NCI-H345 treated with DMSO at 0.1 percent for 48 hours (cell line): ENCODE measurements around the gene TMEM140.
"Not testable (repeated sequence)": the region's sequence is repeated elsewhere in the genome, so short reads cannot be mapped to it uniquely, and the experiment has no call there.

Source experiments
- DNase-seq: peaks from one replicate; lab custom pipeline; 2025; ENCODE audit not compliant: unreplicated experiment; lab: John Stamatoyannopoulos, UW

The TMEM140 gene

DNA sequence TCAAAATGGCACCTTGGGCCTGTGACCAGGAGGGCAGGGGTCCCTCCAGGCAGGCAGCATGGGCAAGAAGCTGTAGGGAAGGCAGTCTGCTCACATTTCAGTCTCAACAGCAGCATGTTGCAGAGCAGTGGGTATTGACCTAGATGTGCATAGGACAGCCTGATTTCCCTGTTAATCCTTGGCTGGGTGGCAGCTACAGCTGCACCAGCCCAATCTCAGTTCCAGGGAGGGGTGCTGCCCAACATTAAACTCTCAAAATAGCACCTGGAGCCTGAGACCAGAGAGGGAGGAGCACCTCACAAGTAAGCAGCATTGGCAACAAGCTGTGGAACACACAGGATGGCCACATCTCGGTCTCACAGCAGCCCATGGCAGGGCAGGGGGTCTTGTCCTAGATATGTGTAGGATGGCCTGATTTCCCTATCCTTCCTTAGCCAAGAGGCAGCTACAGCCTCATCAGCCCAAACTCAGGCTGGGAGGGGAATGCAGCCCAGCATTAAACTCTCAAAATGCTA is 10.3 kb downstream of the TMEM140 start:
- DNase-seq: no peak

GRCh38 chr7:135158874-135159273 is 11.0 kb downstream of the TMEM140 start:
- no peak for DNase-seq

DNA sequence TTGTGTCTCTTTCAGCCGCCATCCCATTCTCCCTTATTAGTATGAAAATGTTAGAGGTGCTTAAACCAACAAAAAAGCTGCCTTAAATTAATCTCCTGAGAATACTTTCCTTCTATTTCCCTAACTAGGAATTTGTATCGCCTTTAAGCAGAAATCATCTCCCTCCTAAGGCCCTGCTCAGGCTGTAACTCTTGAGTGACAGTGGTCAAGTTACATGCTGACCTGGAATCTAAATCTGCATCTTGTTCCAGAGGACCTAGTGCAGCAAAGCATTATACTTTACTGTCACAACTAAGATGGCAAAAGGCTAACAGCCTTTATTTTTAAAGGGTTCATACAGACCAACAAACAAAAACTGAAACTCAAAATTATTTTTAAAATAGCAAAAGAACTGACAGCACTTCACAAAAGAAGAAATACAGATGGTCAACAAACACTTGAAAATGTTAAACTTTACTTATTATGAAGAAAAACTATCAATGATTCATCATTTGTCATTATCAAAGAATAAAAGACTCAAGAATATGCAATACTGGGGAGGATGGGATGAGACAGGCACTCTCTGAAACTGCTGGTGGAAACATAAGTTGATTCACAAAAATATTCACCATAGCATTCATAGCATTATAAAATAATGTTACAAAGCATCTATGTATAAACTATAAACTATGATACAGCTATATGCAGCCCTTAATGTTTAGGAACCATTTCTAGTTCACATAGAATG is 11.7 kb downstream of the TMEM140 start:
- no peak for DNase-seq

DNA sequence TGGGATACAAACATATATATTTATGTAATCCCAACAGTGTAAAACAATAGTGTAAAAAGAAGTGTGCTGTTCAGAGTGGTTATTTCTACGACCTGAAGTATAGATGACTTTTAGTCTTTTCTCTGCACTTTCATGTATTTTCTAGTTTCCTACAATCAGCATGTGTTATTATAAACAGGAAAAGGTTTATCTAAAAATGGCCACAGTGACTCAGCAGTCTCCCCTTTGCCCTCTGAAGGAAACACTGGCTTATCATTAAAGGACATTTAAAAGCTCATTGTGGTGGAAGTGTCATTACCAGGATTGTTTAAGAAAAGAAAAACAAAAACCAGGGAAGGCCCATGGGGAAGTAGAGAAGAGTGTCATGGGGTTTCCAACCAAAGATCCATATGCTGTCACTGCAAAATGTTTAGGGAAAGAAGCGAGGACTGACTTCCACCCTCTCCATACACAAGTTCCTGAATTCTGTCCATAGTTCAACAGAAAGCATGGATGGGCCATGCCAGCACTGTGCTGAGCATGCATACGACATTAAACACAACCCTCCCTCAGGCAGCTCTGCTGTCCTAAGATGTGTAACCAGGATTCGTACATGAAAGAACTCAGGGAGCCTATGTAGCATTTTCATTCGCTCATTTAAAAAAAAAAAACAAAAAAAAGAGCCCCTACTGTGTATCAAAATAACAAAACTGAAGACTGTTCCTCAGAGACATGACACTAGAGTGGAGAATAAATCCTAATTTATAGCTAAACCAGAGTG is 12.4 kb downstream of the TMEM140 start:
- no peak for DNase-seq

- DNase-seq: no peak
These were observed 13.2 kb downstream of the TMEM140 start for GRCh38 chr7:135160858-135161653.

DNA sequence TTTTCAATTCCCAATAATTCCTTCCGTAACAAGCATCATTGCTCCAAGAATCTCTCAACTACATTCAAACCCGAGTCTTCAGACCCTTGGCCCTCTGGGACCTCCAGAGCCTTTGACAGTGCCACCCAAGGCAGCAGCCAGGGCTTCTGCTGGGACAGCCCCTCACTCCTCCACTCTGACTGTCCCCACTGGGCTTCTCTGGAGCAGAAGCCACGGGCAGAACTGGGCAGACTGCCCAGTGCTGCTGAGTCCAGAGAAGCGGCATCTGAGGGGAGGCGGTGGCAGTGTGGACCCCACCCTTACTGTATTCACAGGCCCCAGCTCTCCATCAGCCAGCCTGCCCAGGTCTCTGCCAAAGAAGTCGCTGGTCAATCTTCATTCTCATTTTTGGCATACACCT is 13.8 kb downstream of the TMEM140 start:
- DNase-seq: no peak

DNA sequence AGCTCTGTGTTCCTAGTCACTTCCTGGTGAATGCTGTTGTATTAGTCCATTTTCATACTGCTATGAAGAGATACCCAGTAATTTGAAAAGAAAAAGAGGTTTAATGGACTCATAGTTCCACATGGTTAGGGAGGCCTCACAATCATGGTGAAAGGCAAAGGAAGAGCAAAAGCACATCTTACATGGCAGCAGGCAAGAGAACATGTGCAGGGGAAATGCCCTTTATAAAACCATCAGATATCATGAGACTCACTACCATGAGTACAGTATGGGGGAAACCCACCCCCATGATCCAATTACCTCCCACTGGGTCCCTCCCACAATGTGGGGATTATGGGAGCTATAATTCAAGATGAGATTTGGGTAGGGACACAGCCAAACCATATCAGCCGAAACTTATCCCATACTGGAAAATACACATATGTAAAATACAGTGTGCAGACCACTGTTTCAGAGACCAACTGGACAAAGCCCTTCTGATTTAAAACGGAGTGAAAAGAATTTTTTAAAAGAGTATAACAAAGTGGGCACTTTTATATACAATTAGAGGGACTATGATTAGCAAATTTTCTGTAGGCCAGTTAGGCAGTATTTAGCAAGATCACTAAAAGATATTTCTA is 14.6 kb downstream of the TMEM140 start:
- no peak for DNase-seq

DNA sequence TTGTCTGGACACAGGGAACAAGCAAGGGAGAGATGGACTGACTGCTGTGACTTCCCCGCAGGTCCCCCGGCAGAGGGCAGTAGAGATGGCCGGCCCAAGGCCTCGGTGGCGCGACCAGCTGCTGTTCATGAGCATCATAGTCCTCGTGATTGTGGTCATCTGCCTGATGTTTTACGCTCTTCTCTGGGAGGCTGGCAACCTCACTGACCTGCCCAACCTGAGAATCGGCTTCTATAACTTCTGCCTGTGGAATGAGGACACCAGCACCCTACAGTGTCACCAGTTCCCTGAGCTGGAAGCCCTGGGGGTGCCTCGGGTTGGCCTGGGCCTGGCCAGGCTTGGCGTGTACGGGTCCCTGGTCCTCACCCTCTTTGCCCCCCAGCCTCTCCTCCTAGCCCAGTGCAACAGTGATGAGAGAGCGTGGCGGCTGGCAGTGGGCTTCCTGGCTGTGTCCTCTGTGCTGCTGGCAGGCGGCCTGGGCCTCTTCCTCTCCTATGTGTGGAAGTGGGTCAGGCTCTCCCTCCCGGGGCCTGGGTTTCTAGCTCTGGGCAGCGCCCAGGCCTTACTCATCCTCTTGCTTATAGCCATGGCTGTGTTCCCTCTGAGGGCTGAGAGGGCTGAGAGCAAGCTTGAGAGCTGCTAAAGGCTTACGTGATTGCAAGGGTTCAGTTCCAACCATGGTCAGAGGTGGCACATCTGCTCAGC is 16.6 kb downstream of the TMEM140 start:
- no peak for DNase-seq

GRCh38 chr7:135165862-135166261 is 18.0 kb downstream of the TMEM140 start:
- no peak for DNase-seq

GRCh38 chr7:135166338-135166990 is 18.6 kb downstream of the TMEM140 start:
- no peak for DNase-seq

- DNase-seq: no peak
These were observed 19.6 kb downstream of the TMEM140 start for GRCh38 chr7:135167365-135167917.

GRCh38 chr7:135168001-135168400 is 20.1 kb downstream of the TMEM140 start:
- DNase-seq: no peak

- DNase-seq: no peak
These were observed 20.7 kb downstream of the TMEM140 start for GRCh38 chr7:135168489-135169140.

- DNase-seq: no peak
These were observed 21.5 kb downstream of the TMEM140 start for GRCh38 chr7:135169141-135169963.

GRCh38 chr7:135169964-135170273 is 22.0 kb downstream of the TMEM140 start:
- no peak for DNase-seq

DNA sequence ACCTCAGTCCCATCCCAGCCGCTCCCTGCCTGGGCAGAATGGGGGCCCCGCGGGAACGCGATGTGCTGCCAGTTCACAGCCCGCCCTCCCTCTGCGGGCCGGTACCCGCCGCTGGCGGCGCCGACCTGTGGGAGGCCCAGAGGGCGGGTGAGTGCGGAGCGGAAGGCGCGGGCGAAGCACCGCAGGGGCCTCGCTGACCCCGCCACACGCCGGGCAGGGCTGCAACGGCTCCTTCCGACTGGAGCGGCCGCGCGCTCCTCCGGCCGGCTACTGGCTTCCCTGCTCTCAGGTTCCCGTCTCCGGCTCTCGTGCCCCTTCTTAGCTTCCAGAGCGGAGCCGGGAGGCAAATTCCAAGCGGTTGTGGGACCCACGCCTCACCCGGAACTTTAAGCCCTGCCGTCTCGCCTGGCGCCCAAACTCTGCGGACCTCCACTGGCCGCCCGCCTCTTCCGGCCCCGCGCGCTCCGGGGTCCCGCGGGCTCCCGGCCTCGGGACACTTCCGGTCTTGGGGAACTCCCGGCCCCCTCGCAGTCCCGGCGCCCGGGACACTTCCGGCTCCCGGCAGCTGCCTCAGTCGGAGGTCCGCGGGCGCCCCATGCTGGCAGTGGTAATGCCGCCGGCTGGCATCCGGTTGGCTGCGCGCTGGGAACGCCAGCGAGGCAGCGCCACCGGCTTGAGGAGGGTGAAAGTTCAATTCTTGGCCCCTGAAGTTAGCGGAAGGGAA is 22.6 kb downstream of the TMEM140 start, which contains the start of gene CYREN:
Gene CYREN (minus strand): TSS at position 434 of the 724 bp plus-strand sequence. CDS start 1,785 bp downstream, outside the sequence.
- DNase-seq: peak; percentile 83

- DNase-seq: not testable (repeated sequence)
These were observed 23.2 kb downstream of the TMEM140 start for GRCh38 chr7:135170998-135171481.
